ENCODE measurements around the gene ZNF784.

ZNF784 gene

GRCh38 chr19:55656988-55657747 lies 32.8 kb upstream of the ZNF784 start:
- no peak for DNase-seq (ENCODE audit: low read depth in 2 of 3, low spot score in 1 of 3)

- DNase-seq (ENCODE audit: low read depth in 2 of 3, low spot score in 1 of 3): no peak
These were observed 32.2 kb upstream of the ZNF784 start for GRCh38 chr19:55656552-55656951.

GRCh38 chr19:55655648-55656040 lies 31.3 kb upstream of the ZNF784 start:
- DNase-seq (ENCODE audit: low read depth in 2 of 3, low spot score in 1 of 3): no peak

- peak; percentile 93 to 96 (median 95) for DNase-seq (ENCODE audit: low read depth in 2 of 3, low spot score in 1 of 3)
These were observed 30.7 kb upstream of the ZNF784 start, which contains the start of gene U2AF2 for GRCh38 chr19:55654868-55655647. U2AF2 (plus strand) TSS chr19:55655035; CDS start chr19:55655105, 70 bp downstream.

- peak; percentile 98 to 99 (median 98) for DNase-seq (ENCODE audit: low read depth in 2 of 3, low spot score in 1 of 3)
These were observed 30.0 kb upstream of the ZNF784 start for GRCh38 chr19:55654323-55654867.

- peak; percentile 93 to 95 (median 94) for DNase-seq (ENCODE audit: low read depth in 2 of 3, low spot score in 1 of 3)
These were observed 29.4 kb upstream of the ZNF784 start for GRCh38 chr19:55653651-55654322.

- DNase-seq (ENCODE audit: low read depth in 2 of 3, low spot score in 1 of 3): no peak
These were observed 28.2 kb upstream of the ZNF784 start for GRCh38 chr19:55652311-55653128.

GRCh38 chr19:55651236-55651635 lies 26.9 kb upstream of the ZNF784 start:
- no peak for DNase-seq (ENCODE audit: low read depth in 2 of 3, low spot score in 1 of 3)

GRCh38 chr19:55650602-55651230 lies 26.4 kb upstream of the ZNF784 start:
- no peak for DNase-seq (ENCODE audit: low read depth in 2 of 3, low spot score in 1 of 3)

GRCh38 chr19:55650126-55650557 lies 25.8 kb upstream of the ZNF784 start:
- DNase-seq (ENCODE audit: low read depth in 2 of 3, low spot score in 1 of 3): no peak

GRCh38 chr19:55649268-55650125 lies 25.1 kb upstream of the ZNF784 start:
- DNase-seq (ENCODE audit: low read depth in 2 of 3, low spot score in 1 of 3): no peak

- no peak for DNase-seq (ENCODE audit: low read depth in 2 of 3, low spot score in 1 of 3)
These were observed 24.4 kb upstream of the ZNF784 start for GRCh38 chr19:55648585-55649267.

GRCh38 chr19:55647732-55648584 lies 23.6 kb upstream of the ZNF784 start, which contains the start of gene CCDC106:
CCDC106 (plus strand) TSS chr19:55648212; CDS start chr19:55649047, 835 bp downstream.
- DNase-seq (ENCODE audit: low read depth in 2 of 3, low spot score in 1 of 3): no peak

- no peak for DNase-seq (ENCODE audit: low read depth in 2 of 3, low spot score in 1 of 3)
These were observed 22.7 kb upstream of the ZNF784 start for GRCh38 chr19:55646889-55647731.

GRCh38 chr19:55645512-55645881 lies 21.1 kb upstream of the ZNF784 start:
- no peak for DNase-seq (ENCODE audit: low read depth in 2 of 3, low spot score in 1 of 3)

- no peak for DNase-seq (ENCODE audit: low read depth in 2 of 3, low spot score in 1 of 3)
These were observed 20.6 kb upstream of the ZNF784 start for GRCh38 chr19:55644842-55645511.
